ENCODE data around the gene ZNF805. TPM values are rescaled to one million over a fixed set of nuclear protein-coding genes. Genes with fewer than 3 reads are reported as not detected.

The ZNF805 gene
- total and polyA plus RNA-seq, 12 donors, result 0.77 to 14.7 (median 10.8) TPM

- no peaks in the 10 kb centered on the region for H3K4me1 ChIP-seq
- H3K4me3 ChIP-seq, result no peak overlapping the region
- no peaks in the 10 kb centered on the region for H3K9me3 ChIP-seq
- DNase-seq, result no peak
- H3K36me3 ChIP-seq, result peaks cover 0 to 5% (median 0%) of the 10 kb centered on the region in 9 donors
- H3K27me3 ChIP-seq, result no peaks in the 10 kb centered on the region
- no peak for ATAC-seq
- intact Hi-C loops (cut with DNase I), result no loop called here
- TF ChIP-seq CTCF (IDR thresholded peaks at IDR 0.05), result no peak
- 73 to 89% methylated on average over 5 of the region's 5 CpGs for WGBS, 2 donors
- H3K27ac ChIP-seq, result no peak overlapping the region
Measured at GRCh38 chr19:57227502-57227901, 12.9 kb upstream of the ZNF805 start.

GRCh38 chr19:57231686-57232085 is 8.7 kb upstream of the ZNF805 start:
- Histone ChIP-seq H3K4me1 (no peaks in the 10 kb centered on the region), H3K27me3 (no peaks in the 10 kb centered on the region), H3K27ac (no peak overlapping the region), H3K36me3 (peaks cover 0 to 4% (median 0%) of the 10 kb centered on the region in 9 donors), H3K9me3 (no peaks in the 10 kb centered on the region), H3K4me3 (no peak overlapping the region)
- WGBS, 2 donors, result 64 to 71% methylated on average over 9 of the region's 9 CpGs
- TF ChIP-seq CTCF (IDR thresholded peaks at IDR 0.05), result no peak
- intact Hi-C loops (cut with DNase I), result no loop called here
- DNase-seq (no peak), ATAC-seq (no peak)

- no peak overlapping the region for H3K4me3 ChIP-seq
- no peaks in the 10 kb centered on the region for H3K4me1 ChIP-seq
- H3K27me3 ChIP-seq, result no peaks in the 10 kb centered on the region
- 87 to 92% methylated on average over 1 of the region's 1 CpG for WGBS, 2 donors
- TF ChIP-seq CTCF (IDR thresholded peaks at IDR 0.05), result no peak
- H3K36me3 ChIP-seq, result peaks cover 0 to 4% (median 0%) of the 10 kb centered on the region in 9 donors
- H3K27ac ChIP-seq, result no peak overlapping the region
- intact Hi-C loops (cut with DNase I), result no loop called here
- DNase-seq (no peak), ATAC-seq (no peak)
- no peaks in the 10 kb centered on the region for H3K9me3 ChIP-seq
Measured at GRCh38 chr19:57233207-57233606, 7.2 kb upstream of the ZNF805 start.

GRCh38 chr19:57239982-57240310 is 486 bp upstream of the ZNF805 start:
- H3K4me3 ChIP-seq, result peak overlapping the region; percentile 75 to 94 (median 88)
- peak overlapping the region; percentile 65 to 96 (median 94) for H3K27ac ChIP-seq
- H3K36me3 ChIP-seq, result peaks cover 0 to 30% (median 8%) of the 10 kb centered on the region in 9 donors
- ATAC-seq (peak in 4 of 8 donors; percentile 17 to 49 (median 28)), DNase-seq (no peak)
- intact Hi-C loops (cut with DNase I), result loop anchor here in 8 of 10 donors (1.0 to 5.0 kb wide), 8 partner anchors 39 to 112 kb away; partner anchors contain the start of genes ZNF460 (in 5 of the 8), ZNF304 (in 2 of the 8) and ZNF264 (in 1 of the 8)
- peaks cover 7 to 34% (median 22%) of the 10 kb centered on the region in 9 donors for H3K4me1 ChIP-seq
- H3K9me3 ChIP-seq, result no peaks in the 10 kb centered on the region
- H3K27me3 ChIP-seq, result no peaks in the 10 kb centered on the region
- 14 to 22% methylated on average over 12 of the region's 12 CpGs for WGBS, 2 donors
- TF ChIP-seq CTCF (IDR thresholded peaks at IDR 0.05), result no peak

Measured in heart right ventricle (tissue), 16 donors.